Measurements from ENCODE around the gene SLC13A5. TPM values are rescaled to one million over a fixed set of nuclear protein-coding genes. Genes with fewer than 3 reads are reported as not detected.

The SLC13A5 gene
- polyA plus RNA-seq, 1 of the 3 experiments (the other 2 are of a cell fraction): not detected

DNA sequence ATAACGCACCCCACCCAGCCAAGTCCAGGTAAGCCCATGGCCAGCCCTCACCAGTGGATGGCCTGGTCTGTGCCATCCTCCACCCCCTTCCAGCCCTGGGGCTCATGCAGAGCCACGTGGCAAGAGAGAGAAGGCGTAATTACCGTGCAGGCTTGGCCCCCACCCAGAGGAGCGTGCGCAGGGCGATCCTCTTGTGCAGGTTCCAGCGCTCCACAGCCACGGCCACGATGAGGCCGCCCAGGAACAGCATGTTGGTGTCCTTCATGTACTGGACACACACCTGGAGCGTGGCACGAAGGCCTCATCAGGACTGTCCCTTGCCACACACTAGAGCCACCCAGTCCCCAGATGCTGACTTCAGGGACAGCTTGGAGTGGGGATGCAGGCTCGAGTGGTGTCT, 6.7 kb downstream of the SLC13A5 start (continued):
- TF ChIP-seq TAF1 (IDR thresholded peaks at IDR 0.05; ENCODE audit: borderline replicate concordance, low read depth, low read length): no peak
- TF ChIP-seq FOSL2 (IDR thresholded peaks at IDR 0.05; ENCODE audit: borderline replicate concordance, low read depth): no peak
- TF ChIP-seq PBX3 (IDR thresholded peaks at IDR 0.05): no peak
- no peak for TF ChIP-seq FOXJ3 (CRISPR knock-in tag; IDR thresholded peaks at IDR 0.05)

GRCh38 chr17:6704470-6705052, 8.6 kb downstream of the SLC13A5 start:
- TF ChIP-seq FOXM1 (IDR thresholded peaks at IDR 0.05; ENCODE audit: low read depth): no peak
- no peak for TF ChIP-seq NFIC (IDR thresholded peaks at IDR 0.05; ENCODE audit: borderline replicate concordance)
- TF ChIP-seq RXRA (IDR thresholded peaks at IDR 0.05; ENCODE audit: borderline replicate concordance, low read depth): no peak
- TF ChIP-seq SMC3 (IDR thresholded peaks at IDR 0.05; ENCODE audit: low read depth, low read length): no peak
- no peak for TF ChIP-seq RFX5 (IDR thresholded peaks at IDR 0.05; ENCODE audit: low read length)
- TF ChIP-seq TAF1 (IDR thresholded peaks at IDR 0.05; ENCODE audit: borderline replicate concordance, low read depth, low read length): no peak
- TF ChIP-seq RCOR1 (IDR thresholded peaks at IDR 0.05; ENCODE audit: low read length): no peak
- no peak for TF ChIP-seq EZH2phosphoT487 (IDR thresholded peaks at IDR 0.05; ENCODE audit: borderline replicate concordance, low read depth)
- TF ChIP-seq POLR2AphosphoS5 (IDR thresholded peaks at IDR 0.05; ENCODE audit: low read depth, low read length): no peak
- TF ChIP-seq RAD21 (IDR thresholded peaks at IDR 0.05; ENCODE audit: low read length): no peak
- TF ChIP-seq YY1 (IDR thresholded peaks at IDR 0.05; ENCODE audit: low read depth): no peak
- TF ChIP-seq TCF12 (IDR thresholded peaks at IDR 0.05): no peak
- no peak for TF ChIP-seq SIN3A (IDR thresholded peaks at IDR 0.05; ENCODE audit: borderline replicate concordance, low read depth, low read length)
- TF ChIP-seq, protein P1, sequence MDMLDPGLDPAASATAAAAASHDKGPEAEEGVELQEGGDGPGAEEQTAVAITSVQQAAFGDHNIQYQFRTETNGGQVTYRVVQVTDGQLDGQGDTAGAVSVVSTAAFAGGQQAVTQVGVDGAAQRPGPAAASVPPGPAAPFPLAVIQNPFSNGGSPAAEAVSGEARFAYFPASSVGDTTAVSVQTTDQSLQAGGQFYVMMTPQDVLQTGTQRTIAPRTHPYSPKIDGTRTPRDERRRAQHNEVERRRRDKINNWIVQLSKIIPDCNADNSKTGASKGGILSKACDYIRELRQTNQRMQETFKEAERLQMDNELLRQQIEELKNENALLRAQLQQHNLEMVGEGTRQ (IDR thresholded peaks at IDR 0.05; ENCODE audit: borderline replicate concordance, low read depth, low read length): no peak
- no peak for TF ChIP-seq CTCF (IDR thresholded peaks at IDR 0.05)
- TF ChIP-seq FOSL2 (IDR thresholded peaks at IDR 0.05; ENCODE audit: borderline replicate concordance, low read depth): no peak
- no peak for TF ChIP-seq MEF2A (IDR thresholded peaks at IDR 0.05; ENCODE audit: borderline replicate concordance, low read depth)
- TF ChIP-seq, protein P2, sequence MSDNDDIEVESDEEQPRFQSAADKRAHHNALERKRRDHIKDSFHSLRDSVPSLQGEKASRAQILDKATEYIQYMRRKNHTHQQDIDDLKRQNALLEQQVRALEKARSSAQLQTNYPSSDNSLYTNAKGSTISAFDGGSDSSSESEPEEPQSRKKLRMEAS (IDR thresholded peaks at IDR 0.05; ENCODE audit: low read depth): no peak
- TF ChIP-seq USF1 (IDR thresholded peaks at IDR 0.05; ENCODE audit: borderline replicate concordance, low read depth): no peak
- TF ChIP-seq JUND (IDR thresholded peaks at IDR 0.05): no peak

More at GRCh38 chr17:6704470-6705052, 8.6 kb downstream of the SLC13A5 start:
- H3K79me2 ChIP-seq (ENCODE audit: insufficient read depth): no peaks in the 10 kb centered on the region
- H3K27ac ChIP-seq (ENCODE audit: low read depth in 2 of 2, low read length in 1 of 2): no peak overlapping the region
- no peak overlapping the region for H3K9ac ChIP-seq
- no peak overlapping the region for H3K4me2 ChIP-seq
- ChIA-PET CTCF (interaction anchor here (1.0 to 1.4 kb wide), 2 partner anchors 10 to 39 kb away, joined by 4 to 5 read pairs; no protein-coding TSS in a partner anchor), POLR2A (no interaction called here)
- H3K4me3 ChIP-seq (ENCODE audit: low read depth in 2 of 2, low read length in 1 of 2): no peak overlapping the region
- H3K27me3 ChIP-seq (ENCODE audit: insufficient read depth): peaks cover 74% of the 10 kb centered on the region
- no peak for DNase-seq
- H2AFZ ChIP-seq (ENCODE audit: low read depth): no peak overlapping the region
- 22% methylated on average over 6 of the region's 6 CpGs for WGBS (ENCODE audit: low lambda C conversion rate)
- no peaks in the 10 kb centered on the region for H3K4me1 ChIP-seq (ENCODE audit: control insufficient read depth in 1 of 2, insufficient read depth in 2 of 2, low read depth in 1 of 2, low read length in 1 of 2)
- no peaks in the 10 kb centered on the region for H3K9me2 ChIP-seq
- no peaks in the 10 kb centered on the region for H3K36me3 ChIP-seq (replicated peaks in 1 of 2; ENCODE audit: control insufficient read depth in 1 of 2, insufficient read depth in 2 of 2, low read length in 1 of 2)
- H4K20me1 ChIP-seq (ENCODE audit: insufficient read depth): no peaks in the 10 kb centered on the region
- H3K9me3 ChIP-seq: no peaks in the 10 kb centered on the region
- no peaks in the 10 kb centered on the region for H3F3A ChIP-seq (replicated peaks; ENCODE audit: insufficient read depth)

Data from SK-N-SH (cell line).